SH-SY5Y (cell line): ENCODE results near the gene MS4A14.

Source experiments
- GATA2 ChIP-seq: IDR thresholded peaks from 2 replicates; pipeline ENCODE4 v1.6.1; 2011; ENCODE audit warnings: mild to moderate bottlenecking, low read depth, low read length
- GATA3 ChIP-seq: IDR thresholded peaks from 2 replicates; pipeline ENCODE4 v1.6.1; 2011; ENCODE audit warnings: low read depth, mild to moderate bottlenecking, low read length, moderate library complexity

GRCh38 chr11:60360621-60361020, 35.6 kb upstream of the MS4A14 start:
- no peak for TF ChIP-seq GATA3
- no peak for TF ChIP-seq GATA2
